Left hindlimb (tissue), 1 donor: ENCODE measurements around the gene ZFHX3.

Experiments
- DNase-seq: peaks from one replicate; pipeline ENCODE4 v3.0.0-alpha.2; 2018

The ZFHX3 gene

DNA sequence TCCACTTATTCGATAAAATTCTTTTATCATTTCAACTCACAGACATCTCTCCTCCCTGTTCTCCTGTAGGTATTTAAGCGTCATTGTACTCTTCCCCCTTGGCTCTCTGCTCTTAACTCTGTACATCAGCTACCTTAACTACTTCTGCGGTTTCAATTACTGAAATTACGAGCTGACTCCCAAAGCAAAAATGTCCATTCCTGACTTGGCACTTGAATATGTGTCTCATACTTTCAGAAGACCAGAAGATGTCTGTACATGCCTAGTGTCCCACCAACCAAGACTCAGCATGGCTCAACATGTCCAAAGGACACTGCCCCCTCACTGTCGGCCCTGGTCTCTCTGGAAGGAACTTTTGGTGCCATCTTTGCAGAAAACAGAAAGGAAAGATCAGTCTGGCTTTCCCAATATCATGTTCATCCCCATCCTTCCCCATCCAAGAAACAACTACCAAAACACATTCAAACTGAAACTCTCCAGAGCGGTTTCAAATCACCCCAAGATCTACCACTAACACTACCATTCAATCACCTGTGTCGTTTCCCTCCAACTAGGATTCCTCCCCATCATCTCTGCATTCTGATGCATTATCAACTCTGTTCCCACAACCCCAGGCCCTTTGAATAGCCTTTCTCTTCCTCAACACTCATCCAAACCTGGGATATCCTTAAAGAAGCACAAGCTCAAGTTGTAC, 74.9 kb downstream of the ZFHX3 start:
- no peak for DNase-seq

DNA sequence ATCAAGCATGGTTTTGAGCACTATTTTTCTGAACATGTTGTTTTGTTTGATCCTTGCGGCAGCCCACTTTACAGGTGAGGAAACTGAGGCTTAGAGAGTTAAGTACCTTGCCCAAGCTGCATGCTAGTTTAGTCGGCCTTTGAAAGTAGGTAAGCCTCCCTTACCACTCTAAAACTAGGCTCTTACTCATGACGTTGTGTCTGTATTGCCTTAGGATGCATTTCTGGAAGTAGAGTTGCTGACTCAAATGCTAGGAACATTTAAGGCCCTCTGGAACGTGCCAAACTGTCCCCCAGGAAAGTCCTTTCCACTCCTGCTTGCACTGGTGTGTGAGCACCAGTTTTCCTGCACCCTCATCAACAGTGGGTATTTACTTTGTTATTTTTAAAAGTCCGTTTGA, 76.6 kb downstream of the ZFHX3 start:
- no peak for DNase-seq

DNA sequence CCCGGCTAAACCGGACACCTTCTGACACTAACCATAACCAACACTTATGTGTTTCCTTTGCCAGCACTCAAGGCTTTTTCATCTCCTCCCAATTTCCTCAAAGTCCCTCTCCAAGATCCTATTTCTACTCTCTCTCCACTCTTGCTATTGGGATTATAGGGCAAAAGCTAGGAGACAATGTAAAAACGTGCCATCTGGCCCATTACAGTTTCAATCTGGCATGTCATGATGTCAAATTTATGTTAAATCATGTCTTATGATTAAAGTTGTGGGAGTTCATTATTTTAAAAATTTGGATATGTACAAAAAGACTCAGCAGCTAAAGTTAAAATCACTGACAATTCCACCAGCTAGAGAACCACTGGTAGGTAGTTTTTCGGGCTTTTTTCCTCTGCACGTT, 77.3 kb downstream of the ZFHX3 start:
- DNase-seq = no peak

DNA sequence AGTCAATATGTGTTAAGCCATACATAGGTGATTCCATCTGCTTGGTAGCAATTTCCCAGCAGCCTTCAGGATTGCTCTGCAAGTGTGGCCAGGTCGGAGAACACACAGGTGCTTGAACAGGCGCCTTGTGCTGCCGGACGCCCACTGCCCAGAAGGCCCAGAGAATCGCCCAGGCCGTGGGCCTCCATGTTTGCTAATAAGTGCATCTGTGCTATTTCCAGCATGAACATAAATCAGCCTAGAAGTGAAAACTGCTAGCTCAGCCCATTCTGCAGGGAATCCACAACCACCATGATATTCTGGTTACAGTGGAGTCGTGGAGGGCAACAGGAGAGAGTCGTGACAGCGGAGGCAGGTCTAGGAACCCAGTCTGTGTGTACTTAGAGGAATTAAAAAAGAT, 78.1 kb downstream of the ZFHX3 start:
- no peak for DNase-seq

DNA sequence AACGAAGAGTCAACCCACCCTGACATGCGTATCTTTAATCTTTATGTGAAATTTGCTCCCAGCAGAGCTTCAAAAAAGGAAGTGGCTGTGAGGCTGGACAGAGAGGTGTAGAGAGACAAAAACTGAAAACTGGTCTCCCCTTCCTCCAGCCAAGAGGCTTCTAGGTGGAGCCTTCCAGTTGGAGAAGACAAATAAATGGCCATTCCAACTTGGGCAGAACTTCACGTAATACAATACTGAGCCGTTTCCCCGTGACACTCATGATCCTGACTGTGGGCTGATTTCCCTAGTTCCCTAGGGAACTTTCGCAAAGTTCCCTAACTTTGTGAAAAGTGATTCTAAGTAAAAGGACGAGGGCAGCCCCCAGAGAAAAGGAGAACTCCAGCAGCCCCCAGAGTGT, 78.8 kb downstream of the ZFHX3 start:
- DNase-seq = peak; percentile 4

DNA sequence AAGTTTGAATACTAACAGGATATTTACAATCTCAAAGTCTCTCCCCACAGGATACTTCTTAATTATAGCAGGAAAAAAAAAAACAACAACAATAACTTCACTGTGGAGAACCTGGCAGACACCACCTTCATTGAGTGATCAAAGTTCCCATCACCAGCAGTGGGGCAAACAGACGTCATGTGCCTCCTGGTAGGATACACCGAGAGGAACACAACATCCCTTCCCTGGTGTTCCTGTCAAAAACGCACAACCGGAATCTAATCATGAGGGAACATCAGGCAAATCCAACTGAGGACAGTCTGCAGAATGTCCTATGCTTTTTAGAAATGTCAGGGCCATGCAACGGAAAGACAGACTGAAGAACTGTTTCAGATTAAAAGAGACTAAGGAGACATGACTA, 80.0 kb downstream of the ZFHX3 start:
- no peak for DNase-seq

DNA sequence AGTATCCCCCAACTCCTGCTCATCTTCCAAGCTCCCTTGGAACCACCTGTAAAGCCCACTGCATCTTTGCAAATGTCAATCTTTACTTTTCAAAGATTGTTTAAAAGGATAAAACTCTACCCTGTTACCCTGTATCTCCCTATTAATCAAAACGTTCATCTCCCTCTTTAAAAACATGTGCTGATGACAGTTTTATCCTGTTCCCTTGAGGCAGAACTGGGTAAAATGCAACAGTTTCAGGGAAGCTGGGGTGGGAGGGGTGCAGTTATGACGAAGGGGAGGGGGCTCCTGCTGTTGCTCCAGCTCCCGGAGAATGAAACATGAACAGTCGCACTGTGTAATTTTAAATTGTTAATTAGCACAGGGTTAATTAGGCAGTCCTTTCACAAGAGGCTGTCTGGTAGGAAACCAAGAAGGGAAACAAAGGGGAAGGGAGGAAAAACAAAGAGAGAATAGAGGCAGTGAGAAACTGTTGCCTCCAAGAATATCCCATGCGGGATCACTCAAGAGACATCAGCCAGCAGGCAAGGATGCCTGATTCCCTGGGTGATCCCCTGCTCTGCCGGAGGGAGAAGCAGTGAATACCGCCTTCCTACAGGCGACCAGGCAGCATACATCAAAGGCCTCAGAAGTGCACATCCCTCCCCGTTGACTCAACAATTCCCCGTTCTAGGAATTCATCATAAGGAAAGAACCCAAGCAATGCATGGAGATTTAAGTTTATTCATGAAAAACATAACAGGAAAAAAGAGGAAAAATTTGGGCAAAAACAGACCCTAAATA, 84.2 kb downstream of the ZFHX3 start:
- DNase-seq = no peak

DNA sequence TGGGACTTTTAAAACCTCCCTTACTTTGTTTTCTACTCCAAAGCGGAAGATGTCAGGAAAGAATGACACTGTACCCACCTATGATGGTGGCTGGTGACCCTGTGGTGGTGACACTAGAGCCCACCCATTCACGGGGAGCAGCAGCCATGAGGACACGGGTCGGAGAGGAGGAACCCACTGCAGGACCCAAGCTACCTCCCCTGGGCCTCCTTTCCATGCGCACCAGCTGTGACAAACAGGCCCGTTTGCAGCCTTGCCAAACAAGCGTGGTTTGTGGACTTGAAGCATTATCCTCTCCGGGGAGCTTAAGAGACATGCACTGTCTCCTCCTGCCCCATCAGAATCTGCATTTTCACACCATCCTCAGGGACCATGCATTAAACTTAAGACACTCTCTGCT, 85.6 kb downstream of the ZFHX3 start:
- DNase-seq = no peak

DNA sequence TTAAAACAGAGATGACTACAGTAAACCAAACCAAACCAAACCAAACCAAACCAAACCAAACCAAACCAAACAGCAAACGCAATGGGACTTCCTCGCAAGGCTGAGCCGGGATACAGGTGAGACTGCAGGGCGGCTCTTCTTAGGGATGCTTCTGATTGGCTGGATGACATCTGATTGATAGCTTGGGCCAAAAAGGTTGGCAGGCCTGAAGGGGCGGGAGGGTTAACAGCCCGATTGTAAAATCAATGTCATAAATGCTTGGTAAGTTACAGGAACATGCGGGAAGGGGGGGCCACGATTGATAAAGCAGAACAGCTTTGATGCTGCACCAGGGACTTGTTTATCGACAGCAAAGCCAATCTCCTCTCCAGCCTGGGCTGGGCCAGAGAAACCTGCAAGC, 86.1 kb downstream of the ZFHX3 start:
- no peak for DNase-seq

DNA sequence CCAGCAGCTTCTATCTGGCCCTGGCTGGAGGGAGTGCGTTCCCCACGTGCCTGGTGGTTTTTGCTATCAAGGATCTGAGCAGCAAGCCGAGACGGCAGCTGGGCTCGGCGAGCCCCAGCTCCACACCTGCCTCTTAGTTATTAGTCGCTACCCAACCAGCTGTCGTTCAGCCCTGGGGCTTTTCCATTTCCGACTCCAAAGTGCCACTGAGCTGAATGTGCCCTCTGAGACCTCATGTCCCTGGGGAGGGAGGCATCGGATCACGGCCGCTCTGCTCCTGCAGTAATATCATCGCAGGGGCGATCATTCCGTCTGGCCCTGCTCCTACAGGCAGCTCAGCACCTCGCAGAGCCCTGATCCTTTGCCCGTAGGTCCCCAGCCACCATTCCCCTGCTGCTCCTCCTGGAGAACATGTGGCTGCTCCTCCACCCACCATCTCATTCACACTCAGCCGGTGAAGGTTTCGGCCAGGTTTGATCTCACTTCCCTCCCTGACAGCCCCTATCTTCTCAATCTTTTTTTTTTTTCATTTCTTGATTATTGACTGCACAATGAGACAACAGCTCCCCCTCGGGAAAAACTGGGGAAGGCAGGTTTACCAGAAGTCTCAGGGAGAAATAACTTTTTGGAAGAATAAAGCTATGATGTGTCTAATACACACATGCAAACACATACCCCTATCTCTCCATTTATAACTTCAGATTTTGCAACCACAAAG, 86.7 kb downstream of the ZFHX3 start:
- DNase-seq = peak; percentile 47

DNA sequence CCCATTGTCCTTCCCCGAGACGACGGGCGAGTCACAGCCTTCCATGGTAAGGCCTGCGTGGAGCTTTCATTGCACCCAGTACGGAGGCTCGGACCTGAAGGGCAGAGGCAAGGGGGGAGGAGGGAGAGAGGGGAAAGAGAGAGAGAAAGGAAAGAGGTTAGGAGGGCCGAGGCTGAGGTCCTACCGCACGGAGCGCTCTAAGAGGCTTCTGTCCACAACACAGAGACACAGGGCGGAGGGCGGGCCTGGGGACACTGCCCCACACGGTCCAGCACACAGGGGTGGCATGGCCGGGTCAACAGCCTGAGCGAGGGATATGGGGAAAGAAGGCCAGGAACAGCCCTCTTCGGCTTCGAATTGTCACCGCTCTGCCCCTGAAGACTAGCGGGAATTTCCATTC, 87.8 kb downstream of the ZFHX3 start:
- DNase-seq = no peak

DNA sequence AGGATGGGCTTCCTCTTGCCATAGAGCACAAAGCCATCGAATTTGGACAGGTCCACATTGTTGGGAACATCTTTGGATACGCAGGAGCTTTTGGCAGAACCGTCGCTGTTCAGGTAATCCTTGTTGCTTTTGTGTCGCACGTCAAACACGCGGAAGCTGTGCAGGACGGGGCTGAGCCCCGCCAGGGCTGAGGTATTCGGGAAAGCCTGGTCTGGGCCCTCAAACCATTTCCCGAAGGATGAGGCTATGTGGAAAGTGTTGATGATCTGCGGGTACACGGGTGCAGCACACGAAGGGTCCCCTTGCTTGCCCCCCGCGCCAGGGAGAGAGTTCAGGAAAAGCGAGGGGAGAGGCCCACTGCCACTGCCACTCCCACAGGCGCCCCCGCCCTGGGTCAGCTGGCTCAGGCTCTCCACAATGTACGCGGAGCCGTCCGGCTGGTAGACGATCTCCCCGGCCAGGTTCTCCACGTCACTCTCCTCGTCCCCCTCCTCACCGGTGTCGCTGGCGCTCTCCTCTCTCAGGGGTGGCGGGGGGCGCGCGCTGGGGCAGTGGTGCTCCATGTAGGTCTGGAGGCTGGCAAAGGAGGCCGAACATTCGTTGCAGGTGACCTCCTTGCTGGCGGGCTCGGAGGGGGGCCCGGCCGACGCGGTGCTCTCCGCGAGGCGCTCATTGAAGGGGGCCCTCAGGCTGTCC, 88.5 kb downstream of the ZFHX3 start:
- no peak for DNase-seq

DNA sequence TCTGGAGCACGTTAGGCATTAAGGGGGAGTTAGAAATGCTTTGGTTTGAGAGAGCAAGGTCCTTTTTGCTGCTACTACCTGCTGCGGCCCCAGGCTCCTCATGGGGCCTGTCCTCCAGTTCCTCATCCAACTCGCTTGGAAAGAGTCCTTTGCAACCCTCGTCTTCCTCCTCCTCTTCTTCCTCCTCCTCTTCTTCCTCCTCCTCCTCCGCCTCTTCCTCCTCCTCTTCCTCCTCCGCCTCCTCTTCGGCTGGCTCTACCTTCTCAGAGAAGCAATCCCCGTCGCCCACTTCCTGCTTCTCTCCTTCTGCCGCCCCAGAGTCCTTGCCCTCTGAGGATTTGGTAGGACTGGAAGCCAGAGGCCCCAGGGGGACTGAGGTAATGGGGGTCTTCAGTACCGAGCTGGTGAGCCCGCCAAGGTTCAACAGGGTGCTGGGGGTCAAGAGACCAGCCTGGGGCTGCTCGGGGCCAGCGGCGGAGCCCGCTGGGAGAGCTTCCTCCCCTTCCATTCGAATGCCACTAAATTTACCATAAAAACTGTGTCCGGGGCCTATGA, 89.3 kb downstream of the ZFHX3 start:
- no peak for DNase-seq

DNA sequence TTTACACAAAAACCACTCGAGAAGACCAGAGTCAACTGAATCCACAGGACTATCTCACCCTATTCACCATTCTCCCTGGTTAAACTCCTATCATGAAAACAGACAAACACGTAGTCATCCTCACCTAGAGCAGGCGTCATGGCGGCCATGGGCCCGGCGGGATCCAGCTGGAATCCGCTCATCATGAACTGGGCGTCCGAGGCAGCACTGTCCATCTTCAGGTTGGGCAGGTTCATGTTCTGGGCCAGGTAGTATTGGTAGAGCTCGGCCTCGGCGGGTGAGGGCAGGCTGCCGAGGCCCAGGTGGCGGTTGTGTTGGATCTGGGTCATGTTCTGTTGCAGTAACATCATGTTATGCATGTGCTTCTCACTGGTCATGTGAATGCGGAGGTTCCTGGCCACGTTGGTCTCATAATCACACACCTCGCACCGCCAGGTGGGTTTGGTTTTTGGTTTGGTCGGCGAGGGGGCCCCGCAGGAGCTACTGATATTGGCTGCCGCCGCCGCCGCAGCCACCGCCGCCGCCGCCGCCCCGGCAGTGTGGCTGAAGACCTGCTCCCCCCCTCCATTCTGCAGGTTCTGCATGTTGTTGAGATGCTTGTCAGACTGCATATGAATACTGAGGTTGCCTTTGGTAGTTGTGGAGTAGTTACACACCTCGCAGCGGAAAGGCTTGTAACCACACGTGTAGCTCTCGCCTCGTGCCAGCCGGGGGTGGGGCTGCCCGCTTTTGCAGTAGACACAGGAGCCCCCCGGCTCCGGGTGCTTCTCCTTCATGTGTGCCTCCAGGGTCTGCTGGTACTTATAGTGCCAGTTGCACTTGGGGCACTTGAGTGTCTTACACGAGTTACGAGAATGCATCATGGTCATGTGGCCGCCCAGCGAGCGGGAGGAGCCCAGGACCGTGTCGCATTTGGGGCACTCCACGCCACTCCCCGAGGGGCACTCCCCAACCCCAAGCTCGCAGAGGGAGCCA, 90.3 kb downstream of the ZFHX3 start:
- DNase-seq = no peak

DNA sequence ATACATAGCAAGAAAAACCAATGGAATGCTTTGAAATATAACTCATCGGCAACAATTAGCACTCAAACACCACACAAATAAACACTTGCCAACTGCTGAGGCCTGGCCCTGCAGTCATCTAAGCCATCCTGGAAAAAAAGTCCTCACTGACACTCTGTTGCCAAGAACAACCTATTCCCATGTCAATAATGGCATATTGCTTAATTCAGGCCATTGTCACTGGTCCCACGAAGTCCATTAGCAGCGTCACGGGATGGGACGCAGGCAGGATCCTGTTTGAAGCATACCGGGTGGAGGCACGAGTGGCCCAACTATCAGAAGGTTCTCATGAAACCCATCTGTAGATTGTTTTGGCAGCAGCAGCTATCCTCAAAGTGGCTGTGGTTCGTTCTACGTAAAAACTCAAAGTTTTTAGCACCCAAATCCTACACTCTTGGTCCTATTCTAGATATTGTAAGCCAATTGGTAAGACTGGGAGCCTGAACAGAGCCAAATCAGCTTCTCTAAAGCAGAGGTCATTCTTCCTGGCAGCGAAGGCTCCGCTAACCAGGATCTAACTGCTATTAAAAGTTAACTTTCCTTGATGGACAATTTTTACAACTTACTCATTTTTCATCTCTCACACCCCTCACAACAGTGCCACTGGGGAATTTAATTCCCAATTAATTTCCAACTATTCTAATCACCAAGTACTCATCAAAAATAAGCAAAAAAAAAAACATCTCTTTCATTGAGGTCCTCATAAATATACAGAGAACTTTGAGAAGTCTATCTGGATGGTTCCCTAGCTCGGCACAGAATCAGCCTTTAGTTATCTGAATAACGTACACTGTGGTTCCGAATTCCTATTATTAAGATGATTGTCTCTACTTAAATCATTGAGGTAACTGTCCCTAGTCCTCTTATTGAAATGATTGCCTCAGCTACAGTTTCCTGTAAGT, 91.5 kb downstream of the ZFHX3 start:
- DNase-seq = no peak

DNA sequence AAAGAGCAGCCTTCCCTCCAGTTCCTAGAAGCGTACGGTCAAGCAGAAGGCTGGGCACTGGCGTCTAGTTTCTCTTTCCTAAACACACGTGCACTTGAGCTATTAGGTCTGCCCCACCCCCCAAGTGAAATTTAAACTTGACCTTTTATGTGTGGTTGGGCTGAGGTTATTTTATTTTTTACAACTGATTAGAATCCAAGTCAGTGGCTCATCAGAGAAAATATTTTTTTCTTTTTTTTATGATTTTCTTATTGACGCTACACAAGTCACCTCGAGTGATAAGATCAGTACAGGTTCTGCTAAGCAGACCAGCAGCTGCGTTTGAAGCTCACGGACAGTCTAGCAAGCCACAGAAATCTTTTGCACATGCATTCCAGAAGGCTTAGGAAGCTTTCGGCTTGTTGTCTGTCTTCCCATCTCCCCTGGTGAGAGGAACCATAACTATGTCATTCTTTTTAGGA, 95.1 kb downstream of the ZFHX3 start:
- DNase-seq = no peak

DNA sequence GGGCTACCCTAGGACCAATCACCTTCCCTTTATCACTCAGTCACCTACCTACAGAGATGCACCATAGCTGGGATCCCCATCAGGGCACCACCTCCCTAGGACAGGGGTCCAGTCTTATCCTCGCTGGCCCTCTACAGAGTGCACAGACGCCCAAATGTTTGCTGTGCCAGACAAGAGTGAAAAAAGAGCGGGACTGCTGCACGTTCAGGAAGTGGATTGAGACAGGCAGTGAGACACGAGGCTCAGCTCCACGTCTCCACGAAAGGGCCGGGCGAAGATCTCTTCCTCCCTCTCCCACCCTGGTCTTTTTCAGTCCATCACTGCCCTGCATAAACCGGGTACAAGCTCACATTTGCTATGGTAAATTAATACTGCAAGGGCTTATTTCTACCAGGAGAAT, 95.5 kb downstream of the ZFHX3 start:
- no peak for DNase-seq

DNA sequence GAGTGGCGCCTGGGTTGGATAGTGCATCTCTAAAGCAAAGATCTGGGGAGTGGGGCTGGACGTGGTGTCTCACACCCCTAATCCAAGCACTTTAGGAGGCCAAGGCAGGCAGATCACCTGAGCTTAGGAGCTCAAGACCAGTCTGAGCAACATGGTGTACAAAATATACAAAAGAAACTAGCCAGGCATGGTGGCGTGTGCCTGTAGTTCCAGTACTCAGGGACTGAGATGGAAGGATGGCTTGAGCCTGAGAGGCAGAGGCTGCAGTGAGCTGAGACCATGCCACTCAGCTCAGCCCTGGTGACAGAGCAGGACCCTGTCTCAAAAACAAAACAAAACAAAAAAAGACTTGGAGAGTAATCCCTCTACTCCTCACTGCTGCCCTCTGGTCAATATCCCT, 96.0 kb downstream of the ZFHX3 start:
- no peak for DNase-seq

DNA sequence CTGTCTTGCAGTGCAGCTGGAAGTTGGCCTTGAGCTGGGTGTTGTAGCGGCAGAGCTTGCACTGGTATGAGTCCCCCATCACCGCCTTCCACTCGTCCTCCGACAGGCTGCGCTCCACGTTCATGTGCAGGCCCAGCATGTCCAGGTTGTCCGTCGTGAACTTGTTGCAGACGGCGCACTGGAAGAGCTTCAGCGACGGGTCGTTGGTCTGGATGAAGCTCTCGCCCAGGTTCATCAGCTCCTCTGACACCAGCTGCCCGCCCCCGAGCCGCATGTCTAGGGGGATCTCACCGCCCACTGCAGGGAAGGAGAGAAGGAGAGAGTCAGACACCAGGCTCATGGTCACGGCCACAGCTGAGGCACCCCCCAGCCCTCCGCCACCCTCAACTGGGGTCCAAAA, 97.3 kb downstream of the ZFHX3 start:
- DNase-seq = no peak

DNA sequence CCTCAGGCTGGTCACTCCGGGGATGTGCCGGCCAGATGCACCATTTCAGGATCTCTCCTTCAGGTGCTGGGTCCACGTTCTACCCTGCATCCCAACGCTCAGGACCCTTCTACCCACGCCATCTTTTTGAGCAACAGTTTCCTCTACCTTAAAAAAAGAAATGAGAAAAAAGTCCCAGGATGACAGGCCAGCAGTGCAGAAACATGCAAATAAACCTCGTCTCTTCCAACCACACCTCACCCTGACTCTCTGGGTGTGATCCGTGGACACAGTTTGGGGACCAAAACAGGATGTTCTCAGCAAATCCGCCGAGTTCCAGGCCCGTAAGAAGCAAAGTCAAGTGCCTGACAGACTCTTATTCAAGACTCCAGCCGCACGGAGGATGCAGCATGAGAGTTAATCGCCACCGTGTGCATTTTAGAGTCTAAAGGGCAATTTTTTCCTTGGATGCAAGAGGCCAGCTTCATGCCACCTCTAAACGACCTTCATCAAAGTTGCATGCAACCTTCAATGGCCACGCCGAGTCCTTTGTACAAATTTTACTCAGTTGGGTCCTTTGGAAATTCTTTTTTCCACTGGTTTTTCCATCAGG, 99.6 kb downstream of the ZFHX3 start:
- DNase-seq = no peak
